CD4-positive, alpha-beta T cell (primary cell): ENCODE results near the gene FYCO1. TPM values are rescaled to one million over a fixed set of nuclear protein-coding genes. Genes with fewer than 3 reads are reported as not detected.
A peak's percentile ranks its signal among the peaks of the same experiment; 100 is the strongest.

Experiments used
- ATAC-seq: fragments of 200-7000 bp; cut with Tn5 transposase; one replicate; pipeline ENCODE4 v1.10.0; 2022; ENCODE audit warnings: mild to moderate bottlenecking; ENCODE audit not compliant: poor library complexity
- CTCF ChIA-PET: fragments of 350-600 bp; sonication (Branson Sonifier 250); formaldehyde crosslinking; loops from one replicate; lab custom pipeline; 2021; ENCODE audit warnings: antibody characterized with exemption, inconsistent platforms; lab: Charles Lee
- POLR2A ChIA-PET: fragments of 350-600 bp; sonication (Branson Sonifier 250); formaldehyde crosslinking; loops from one replicate; lab custom pipeline; 2021; ENCODE audit warnings: antibody characterized with exemption, inconsistent platforms; lab: Charles Lee
- DNase-seq, 14 experiments: peaks; one replicate each; pipeline ENCODE4 v3.0.0-alpha.2; 2013 to 2020; ENCODE audit warnings: mixed read lengths in 2 of 14
- H3K27ac ChIP-seq, 2 donors: one replicate each; pipeline versions ENCODE4 v1.5.1 to v1.7.0; 2013; ENCODE audit warnings: low read length in 2 of 2, low read depth in 1 of 2, mild to moderate bottlenecking in 1 of 2
- H3K27me3 ChIP-seq, 2 experiments: 1 replicate in 1 of 2; 2 replicates in 1 of 2; pipeline versions ENCODE4 v1.6.1 to v1.7.0; 2013; ENCODE audit warnings: low read length in 2 of 2, control low read depth in 1 of 2, mild to moderate bottlenecking in 1 of 2, moderate library complexity in 1 of 2; ENCODE audit not compliant: insufficient read depth in 2 of 2, control insufficient read depth in 1 of 2
- H3K36me3 ChIP-seq: one replicate; pipeline ENCODE4 v1.6.1; 2013; ENCODE audit warnings: low read length, control low read depth; ENCODE audit not compliant: insufficient read depth
- H3K4me1 ChIP-seq: one replicate; pipeline ENCODE4 v1.6.1; 2013; ENCODE audit warnings: low read length, control low read depth; ENCODE audit not compliant: insufficient read depth
- H3K4me3 ChIP-seq: one replicate; pipeline ENCODE4 v1.5.1; 2013; ENCODE audit warnings: mild to moderate bottlenecking, low read length, moderate library complexity
- H3K9me3 ChIP-seq, 2 experiments: 1 replicate in 1 of 2; 2 replicates in 1 of 2; pipeline versions ENCODE4 v1.6.1 to v1.7.0; 2013; ENCODE audit warnings: low read length in 2 of 2, mild to moderate bottlenecking in 2 of 2, control low read depth in 1 of 2, moderate library complexity in 1 of 2; ENCODE audit not compliant: control insufficient read depth in 1 of 2, insufficient read depth in 1 of 2
- H3K27ac Mint-ChIP-seq: one replicate; pipeline ENCODE4 v1.8.0; 2020; ENCODE audit warnings: mixed read lengths
- H3K27me3 Mint-ChIP-seq: one replicate; pipeline ENCODE4 v1.8.0; 2021; ENCODE audit warnings: mixed read lengths
- H3K36me3 Mint-ChIP-seq: one replicate; pipeline ENCODE4 v1.8.0; 2021; ENCODE audit warnings: low read depth, mixed read lengths
- H3K4me1 Mint-ChIP-seq: one replicate; pipeline ENCODE4 v1.8.0; 2021; ENCODE audit warnings: low read depth, mixed read lengths
- H3K4me3 Mint-ChIP-seq: one replicate; pipeline ENCODE4 v1.8.0; 2020; ENCODE audit warnings: mild to moderate bottlenecking, mixed read lengths
- H3K9me3 Mint-ChIP-seq: one replicate; pipeline ENCODE4 v1.8.0; 2020; ENCODE audit warnings: mixed read lengths
- CTCF ChIP-seq: fragments of 200-600 bp; IDR thresholded peaks from one replicate; pipeline ENCODE4 v1.8.0; 2022; ENCODE audit warnings: antibody characterized with exemption, mild to moderate bottlenecking
- intact Hi-C, 2 experiments: fragments of 100-400 bp; cut with DNase I in 1 of 2; cut with micrococcal nuclease in 1 of 2; formaldehyde crosslinking; loops; one replicate each; pipeline versions ENCODE4 v1.15.1 to v1.9.0; 2023 to 2025; cut with DNase I, micrococcal nuclease
- total RNA-seq, 174 experiments: library from RNA in 2 of 174; stranded (reverse) in 2 of 174; gene quantifications; one replicate each; pipeline ENCODE4 v1.2.3 and lab custom pipeline; 2021 to 2026

FYCO1 gene
- total RNA-seq, 2 experiments from 2014 or later: 17.4 to 20.1 TPM

GRCh38 chr3:45988362-45988761, 7.3 kb downstream of the FYCO1 start:
- ChIA-PET CTCF (interaction anchor here (1.3 kb wide), 1 partner anchor 11 kb away, joined by 4 read pairs; no protein-coding TSS in a partner anchor), POLR2A (no interaction called here)
- Histone ChIP-seq H3K27ac (no peak overlapping the region), H3K9me3 (no peaks in the 10 kb centered on the region), H3K27me3 (no peaks in the 10 kb centered on the region), H3K4me3 (no peak overlapping the region), H3K4me1 (peaks cover 69% of the 10 kb centered on the region), H3K36me3 (peaks cover 25% of the 10 kb centered on the region)
- peaks cover 37% of the 10 kb centered on the region for H3K36me3 Mint-ChIP-seq
- H3K4me1 Mint-ChIP-seq: peaks cover 69% of the 10 kb centered on the region
- no peak for ATAC-seq
- H3K27me3 Mint-ChIP-seq: no peaks in the 10 kb centered on the region
- H3K27ac Mint-ChIP-seq: peak overlapping the region; percentile 62
- H3K9me3 Mint-ChIP-seq: no peaks in the 10 kb centered on the region
- TF ChIP-seq CTCF: no peak
- intact Hi-C loops: no loop called here
- no peak for DNase-seq
- no peak overlapping the region for H3K4me3 Mint-ChIP-seq

GRCh38 chr3:45987368-45988291, 8.0 kb downstream of the FYCO1 start:
- intact Hi-C loops: no loop called here

More at GRCh38 chr3:45987368-45988291, 8.0 kb downstream of the FYCO1 start:
- DNase-seq (peak in 2 of 14 experiments; percentile 26 to 45), ATAC-seq (no peak)
- H3K4me3 ChIP-seq: no peak overlapping the region
- Mint-ChIP-seq H3K27ac (peak overlapping the region; percentile 62), H3K4me3 (no peak overlapping the region), H3K36me3 (peaks cover 42% of the 10 kb centered on the region), H3K27me3 (no peaks in the 10 kb centered on the region), H3K9me3 (no peaks in the 10 kb centered on the region), H3K4me1 (peaks cover 61% of the 10 kb centered on the region)
- peaks cover 62% of the 10 kb centered on the region for H3K4me1 ChIP-seq
- CTCF ChIA-PET: interaction anchor here (1.3 kb wide), 1 partner anchor 11 kb away, joined by 4 read pairs; no protein-coding TSS in a partner anchor
- H3K27ac ChIP-seq: no peak overlapping the region
- POLR2A ChIA-PET: no interaction called here
- no peaks in the 10 kb centered on the region for H3K9me3 ChIP-seq
- no peaks in the 10 kb centered on the region for H3K27me3 ChIP-seq
- peaks cover 32% of the 10 kb centered on the region for H3K36me3 ChIP-seq
- no peak for TF ChIP-seq CTCF
